Thoracic aorta (tissue), 2 donors: ENCODE measurements around the gene CACNA2D1. TPM values are rescaled to one million over a fixed set of nuclear protein-coding genes. Genes with fewer than 3 reads are reported as not detected.
"Not testable (repeated sequence)": the region's sequence is repeated elsewhere in the genome, so short reads cannot be mapped to it uniquely, and the experiment has no call there.

Experiments
- ATAC-seq: fragments of 150-250 bp; one replicate; pipeline ENCODE4 v1.8.0; 2017; ENCODE audit warnings: low read depth; ENCODE audit not compliant: insufficient number of reproducible peaks, low FRiP score
- DNase-seq: peaks from one replicate; pipeline ENCODE4 v3.0.0-alpha.2; 2020; ENCODE audit warnings: low spot score
- H3K27ac ChIP-seq, 2 donors: fragments of 200-600 bp; sonication (generic); 1 replicate in 1 of 2; 2 replicates in 1 of 2; pipeline ENCODE4 v1.5.1; 2016; ENCODE audit warnings: mild to moderate bottlenecking in 2 of 2, moderate library complexity in 2 of 2
- H3K27me3 ChIP-seq: fragments of 200-600 bp; sonication (generic); replicated peaks from 2 replicates; pipeline ENCODE4 v1.6.0; 2016; ENCODE audit warnings: mild to moderate bottlenecking; ENCODE audit not compliant: insufficient read depth
- H3K36me3 ChIP-seq: fragments of 200-600 bp; sonication (generic); one replicate; pipeline ENCODE4 v1.5.1; 2016
- H3K4me1 ChIP-seq, 2 donors: fragments of 200-600 bp; sonication (generic); 1 replicate in 1 of 2; 2 replicates in 1 of 2; pipeline versions ENCODE4 v1.5.1 to v1.6.0; 2016; ENCODE audit warnings: low read depth in 2 of 2, mild to moderate bottlenecking in 1 of 2; ENCODE audit not compliant: control insufficient read depth in 1 of 2
- H3K4me3 ChIP-seq: fragments of 200-600 bp; sonication (generic); 2 replicates; pipeline ENCODE4 v1.5.1; 2016; ENCODE audit warnings: mild to moderate bottlenecking
- H3K9me3 ChIP-seq: fragments of 200-600 bp; sonication (generic); 2 replicates; pipeline ENCODE4 v1.5.1; 2016
- total RNA-seq, 2 donors: library from RNA; depleted of rRNA; stranded (reverse); fragments of >200 nt; gene quantifications; one replicate each; pipeline versions ENCODE4 v1.1.0 to v1.2.3, GENCODE V29; 2016
- TF ChIP-seq, protein P1 (sequence below): fragments of 200-600 bp; sonication (generic); IDR thresholded peaks from one replicate; pipeline ENCODE4 v1.5.1; 2019; ENCODE audit warnings: antibody characterized with exemption

CACNA2D1 gene
- total RNA-seq, 2 donors from 2014 or later, result 44.4 to 44.7 TPM

DNA sequence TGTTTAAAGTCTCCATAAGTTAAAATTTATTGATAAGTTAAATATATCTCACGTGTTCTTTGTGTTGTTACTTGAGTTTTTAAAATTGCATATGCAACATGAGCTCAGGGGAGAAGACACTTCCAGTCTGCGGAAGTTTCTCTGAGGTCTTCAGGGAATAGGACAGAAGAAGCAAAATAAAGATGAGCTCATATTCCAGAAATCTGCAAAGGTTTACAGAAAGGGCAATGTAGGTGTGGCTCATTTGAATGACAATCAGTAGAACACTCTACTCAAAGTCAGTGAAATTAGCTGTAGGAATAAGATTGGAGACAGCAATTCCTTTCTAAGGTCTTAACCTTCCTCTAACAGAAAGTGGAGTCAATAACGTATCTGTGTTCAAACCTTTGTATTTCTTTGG is 53.7 kb downstream of the CACNA2D1 start:
- no peak for ATAC-seq
- Histone ChIP-seq H3K4me3 (no peak overlapping the region), H3K27me3 (no peaks in the 10 kb centered on the region), H3K27ac (no peak overlapping the region), H3K4me1 (no peaks in the 10 kb centered on the region), H3K36me3 (no peaks in the 10 kb centered on the region), H3K9me3 (no peaks in the 10 kb centered on the region)
- DNase-seq, result no peak
- TF ChIP-seq, protein P1, sequence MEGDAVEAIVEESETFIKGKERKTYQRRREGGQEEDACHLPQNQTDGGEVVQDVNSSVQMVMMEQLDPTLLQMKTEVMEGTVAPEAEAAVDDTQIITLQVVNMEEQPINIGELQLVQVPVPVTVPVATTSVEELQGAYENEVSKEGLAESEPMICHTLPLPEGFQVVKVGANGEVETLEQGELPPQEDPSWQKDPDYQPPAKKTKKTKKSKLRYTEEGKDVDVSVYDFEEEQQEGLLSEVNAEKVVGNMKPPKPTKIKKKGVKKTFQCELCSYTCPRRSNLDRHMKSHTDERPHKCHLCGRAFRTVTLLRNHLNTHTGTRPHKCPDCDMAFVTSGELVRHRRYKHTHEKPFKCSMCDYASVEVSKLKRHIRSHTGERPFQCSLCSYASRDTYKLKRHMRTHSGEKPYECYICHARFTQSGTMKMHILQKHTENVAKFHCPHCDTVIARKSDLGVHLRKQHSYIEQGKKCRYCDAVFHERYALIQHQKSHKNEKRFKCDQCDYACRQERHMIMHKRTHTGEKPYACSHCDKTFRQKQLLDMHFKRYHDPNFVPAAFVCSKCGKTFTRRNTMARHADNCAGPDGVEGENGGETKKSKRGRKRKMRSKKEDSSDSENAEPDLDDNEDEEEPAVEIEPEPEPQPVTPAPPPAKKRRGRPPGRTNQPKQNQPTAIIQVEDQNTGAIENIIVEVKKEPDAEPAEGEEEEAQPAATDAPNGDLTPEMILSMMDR, result no peak

DNA sequence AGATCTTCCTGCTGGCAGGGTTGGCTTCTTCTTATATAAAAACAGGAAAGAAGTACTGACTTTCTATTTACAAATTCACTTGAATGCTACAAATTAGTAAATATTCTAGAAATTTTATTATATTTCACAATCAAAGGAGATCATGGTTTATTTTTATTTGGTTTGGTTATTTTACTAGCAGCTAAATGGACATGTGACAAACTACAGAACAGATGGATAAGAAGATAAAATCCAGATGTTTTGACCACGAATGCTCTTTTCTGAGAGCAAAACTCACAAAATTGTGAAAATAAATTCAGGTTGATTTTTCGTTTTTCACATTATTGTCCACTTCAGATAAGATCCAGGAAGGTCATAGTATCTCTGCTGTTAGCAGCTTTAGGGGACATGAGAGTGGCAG is 55.4 kb downstream of the CACNA2D1 start:
- no peak for ATAC-seq
- Histone ChIP-seq H3K4me1 (no peaks in the 10 kb centered on the region), H3K4me3 (no peak overlapping the region), H3K9me3 (no peaks in the 10 kb centered on the region), H3K27me3 (no peaks in the 10 kb centered on the region), H3K27ac (no peak overlapping the region), H3K36me3 (no peaks in the 10 kb centered on the region)
- no peak for DNase-seq
- TF ChIP-seq, protein P1, result no peak

DNA sequence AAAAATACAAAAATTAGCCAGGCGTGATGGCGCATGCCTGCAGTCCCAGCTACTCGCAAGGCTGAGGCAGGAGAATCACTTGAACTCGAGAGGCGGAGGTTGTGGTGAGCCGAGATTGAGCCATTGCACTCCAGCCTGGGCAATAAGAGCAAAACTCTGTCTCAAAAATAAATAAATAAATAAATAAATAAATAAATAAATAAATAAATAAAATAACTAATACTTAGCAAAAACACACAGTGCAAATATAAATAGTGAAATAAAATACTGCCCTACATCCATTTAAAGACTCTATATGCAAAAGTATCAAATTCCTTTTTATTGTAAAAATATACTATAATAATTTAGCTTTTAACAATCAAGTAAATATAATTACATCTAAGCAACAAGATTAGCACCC is 57.0 kb downstream of the CACNA2D1 start:
- ATAC-seq, result not testable (repeated sequence)

DNA sequence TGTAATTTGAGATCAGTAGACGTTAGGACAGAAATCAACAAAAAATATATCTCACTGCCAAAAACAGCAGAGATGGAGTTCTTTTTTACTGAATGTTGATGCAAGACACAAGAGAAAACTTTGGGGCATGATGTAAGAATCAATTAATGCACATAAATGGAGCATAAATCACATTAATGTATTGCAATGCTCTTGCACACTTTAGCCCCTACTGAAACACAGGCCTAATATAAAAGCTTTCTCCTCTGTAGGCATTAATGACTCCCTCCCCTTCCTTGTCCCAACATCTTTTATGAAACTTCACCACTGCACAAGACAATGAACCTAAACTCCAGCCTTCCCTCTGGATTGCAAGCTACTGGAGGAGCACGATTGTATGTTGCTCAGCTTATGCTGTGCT is 58.8 kb downstream of the CACNA2D1 start:
- Histone ChIP-seq H3K36me3 (no peaks in the 10 kb centered on the region), H3K4me3 (no peak overlapping the region), H3K9me3 (no peaks in the 10 kb centered on the region), H3K27me3 (no peaks in the 10 kb centered on the region), H3K4me1 (no peaks in the 10 kb centered on the region), H3K27ac (no peak overlapping the region)
- ATAC-seq, result no peak
- TF ChIP-seq, protein P1, result no peak
- no peak for DNase-seq

More for the DNA sequence above, 57.0 kb downstream of the CACNA2D1 start:
- not testable (repeated sequence) for H3K27ac ChIP-seq, H3K36me3 ChIP-seq, H3K27me3 ChIP-seq, H3K4me3 ChIP-seq, H3K9me3 ChIP-seq, DNase-seq, H3K4me1 ChIP-seq

DNA sequence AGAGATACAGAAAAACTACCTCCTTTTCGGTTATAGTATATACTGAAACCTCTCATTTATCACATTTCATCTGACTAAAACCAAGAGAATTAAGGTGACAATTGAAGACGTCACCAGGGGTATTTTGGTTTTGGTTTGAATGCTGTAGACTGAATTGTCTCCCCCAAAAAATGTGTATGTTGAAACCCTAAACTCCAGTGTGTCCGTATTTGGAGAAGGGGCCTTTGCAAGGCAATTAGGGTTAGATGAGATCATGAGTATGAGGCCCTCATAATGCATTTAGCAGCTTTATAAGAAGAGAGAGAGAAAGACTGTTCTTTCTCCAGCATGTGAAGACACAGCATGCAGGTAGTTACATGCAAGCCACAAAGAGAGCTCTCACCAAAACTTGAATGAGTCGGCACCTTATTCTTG is 59.5 kb downstream of the CACNA2D1 start:
- ATAC-seq, result no peak
- Histone ChIP-seq H3K4me1 (no peaks in the 10 kb centered on the region), H3K36me3 (no peaks in the 10 kb centered on the region), H3K27ac (no peak overlapping the region), H3K9me3 (no peaks in the 10 kb centered on the region), H3K4me3 (no peak overlapping the region), H3K27me3 (no peaks in the 10 kb centered on the region)
- no peak for DNase-seq
- TF ChIP-seq, protein P1, result no peak

DNA sequence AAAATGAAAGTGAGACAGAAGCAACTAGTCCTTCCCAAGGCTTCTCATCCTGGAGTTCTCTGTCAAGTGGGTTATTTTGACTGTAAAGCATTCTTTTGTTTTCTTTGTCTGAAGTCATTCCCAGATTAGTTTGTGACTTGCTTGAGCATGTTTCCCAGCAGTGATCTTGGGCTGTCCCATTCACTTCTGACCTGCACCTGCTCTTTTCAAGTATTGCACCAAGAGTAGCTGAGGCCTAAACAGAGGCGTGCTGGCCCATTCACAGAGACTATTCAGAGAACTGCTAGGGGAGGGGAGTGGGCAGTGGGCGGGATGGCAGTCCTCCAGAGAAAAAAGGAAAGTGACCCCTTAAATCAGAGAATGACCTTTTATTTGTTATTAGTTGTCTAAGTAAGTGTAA is 61.3 kb downstream of the CACNA2D1 start:
- TF ChIP-seq, protein P1, result no peak
- Histone ChIP-seq H3K27me3 (no peaks in the 10 kb centered on the region), H3K4me1 (no peaks in the 10 kb centered on the region), H3K36me3 (no peaks in the 10 kb centered on the region), H3K27ac (no peak overlapping the region), H3K4me3 (no peak overlapping the region), H3K9me3 (no peaks in the 10 kb centered on the region)
- DNase-seq (no peak), ATAC-seq (no peak)
